Measurements from ENCODE around the gene ASPHD2.

Gene ASPHD2

GRCh38 chr22:26485806-26486390 is 56.8 kb downstream of the ASPHD2 start:
- no peak overlapping the region for H3K4me3 ChIP-seq (ENCODE audit: low read length)
- DNase-seq (ENCODE audit: low read depth), result no peak
- no peak for TF ChIP-seq CTCF (conservative IDR thresholded peaks at IDR 0.05; ENCODE audit: low read depth, low read length)

GRCh38 chr22:26486394-26486793 is 57.3 kb downstream of the ASPHD2 start:
- no peak overlapping the region for H3K4me3 ChIP-seq (ENCODE audit: low read length)
- no peak for TF ChIP-seq CTCF (conservative IDR thresholded peaks at IDR 0.05; ENCODE audit: low read depth, low read length)
- DNase-seq (ENCODE audit: low read depth), result no peak

GRCh38 chr22:26487996-26488395 is 58.9 kb downstream of the ASPHD2 start:
- no peak overlapping the region for H3K4me3 ChIP-seq (ENCODE audit: low read length)
- no peak for TF ChIP-seq CTCF (conservative IDR thresholded peaks at IDR 0.05; ENCODE audit: low read depth, low read length)
- DNase-seq (ENCODE audit: low read depth), result no peak

GRCh38 chr22:26489447-26490036 is 60.5 kb downstream of the ASPHD2 start:
- no peak for DNase-seq (ENCODE audit: low read depth)
- no peak for TF ChIP-seq CTCF (conservative IDR thresholded peaks at IDR 0.05; ENCODE audit: low read depth, low read length)
- no peak overlapping the region for H3K4me3 ChIP-seq (ENCODE audit: low read length)

GRCh38 chr22:26492220-26492619 is 63.2 kb downstream of the ASPHD2 start:
- no peak for TF ChIP-seq CTCF (conservative IDR thresholded peaks at IDR 0.05; ENCODE audit: low read depth, low read length)
- H3K4me3 ChIP-seq (ENCODE audit: low read length), result no peak overlapping the region
- no peak for DNase-seq (ENCODE audit: low read depth)

GRCh38 chr22:26494506-26494905 is 65.4 kb downstream of the ASPHD2 start:
- TF ChIP-seq CTCF (conservative IDR thresholded peaks at IDR 0.05; ENCODE audit: low read depth, low read length), result no peak
- no peak for DNase-seq (ENCODE audit: low read depth)
- H3K4me3 ChIP-seq (ENCODE audit: low read length), result no peak overlapping the region
